CD14-positive monocyte (primary cell): ENCODE measurements around the gene COX6A1. TPM values are rescaled to one million over a fixed set of nuclear protein-coding genes. Genes with fewer than 3 reads are reported as not detected.
A peak's percentile ranks its signal among the peaks of the same experiment; 100 is the strongest.

Source experiments
- DNase-seq, 3 donors: peaks; one replicate each; pipeline ENCODE4 v3.0.0-alpha.2; 2011 to 2022
- H2AFZ ChIP-seq: 2 replicates; pipeline ENCODE4 v1.6.0; 2012; ENCODE audit warnings: mild to moderate bottlenecking, low read depth, low read length, inconsistent platforms; ENCODE audit not compliant: insufficient read depth, poor library complexity, severe bottlenecking
- H3K27ac ChIP-seq, 2 donors: 1 replicate in 1 of 2; 2 replicates in 1 of 2; pipeline ENCODE4 v1.5.1; 2012 to 2013; ENCODE audit warnings: low read length in 2 of 2, control low read depth in 1 of 2, inconsistent platforms in 1 of 2, low read depth in 1 of 2, mild to moderate bottlenecking in 1 of 2
- H3K27me3 ChIP-seq, 2 donors: one replicate each; pipeline versions ENCODE4 v1.6.0 to v1.6.1; 2011 to 2013; ENCODE audit warnings: low read length in 2 of 2; ENCODE audit not compliant: control insufficient read depth in 2 of 2, insufficient read depth in 2 of 2
- H3K36me3 ChIP-seq, 2 donors: replicated peaks in 1 of 2; 1 replicate in 1 of 2; 2 replicates in 1 of 2; pipeline versions ENCODE4 v1.5.1 to v1.6.1; 2012 to 2013; ENCODE audit warnings: low read length in 2 of 2, control low read depth in 1 of 2, inconsistent platforms in 1 of 2, mild to moderate bottlenecking in 1 of 2; ENCODE audit not compliant: insufficient read depth in 2 of 2, control insufficient read depth in 1 of 2
- H3K4me1 ChIP-seq, 2 donors: 1 replicate in 1 of 2; 2 replicates in 1 of 2; pipeline versions ENCODE4 v1.5.1 to v1.6.1; 2012 to 2013; ENCODE audit warnings: low read length in 2 of 2, control low read depth in 1 of 2, inconsistent platforms in 1 of 2, mild to moderate bottlenecking in 1 of 2, moderate library complexity in 1 of 2; ENCODE audit not compliant: insufficient read depth in 2 of 2, control insufficient read depth in 1 of 2
- H3K4me2 ChIP-seq: replicated peaks from 2 replicates; pipeline ENCODE3; 2012; ENCODE audit warnings: low read length, moderate library complexity, mild to moderate bottlenecking; ENCODE audit not compliant: poor library complexity, severe bottlenecking; ENCODE audit errors: extremely low read depth
- H3K4me3 ChIP-seq, 3 experiments: fragments of 200-600 bp in 1 of 3; sonication (generic) in 1 of 3; replicated peaks in 1 of 3; 1 replicate in 2 of 3; 2 replicates in 1 of 3; pipeline ENCODE4 v1.5.1; 2011 to 2013; ENCODE audit warnings: low read length in 3 of 3, mild to moderate bottlenecking in 3 of 3, control low read depth in 2 of 3, low read depth in 2 of 3, inconsistent platforms in 1 of 3, moderate library complexity in 1 of 3
- H3K79me2 ChIP-seq: 2 replicates; pipeline ENCODE4 v1.6.0; 2012; ENCODE audit warnings: mild to moderate bottlenecking, control low read depth, inconsistent platforms, low read length, moderate library complexity; ENCODE audit not compliant: insufficient read depth
- H3K9ac ChIP-seq: 2 replicates; pipeline ENCODE4 v1.6.0; 2017; ENCODE audit warnings: low read length, mild to moderate bottlenecking; ENCODE audit not compliant: insufficient read depth, poor library complexity, severe bottlenecking
- H3K9me3 ChIP-seq, 2 donors: replicated peaks in 1 of 2; 1 replicate in 1 of 2; 2 replicates in 1 of 2; pipeline versions ENCODE4 v1.5.1 to v1.6.1; 2012 to 2013; ENCODE audit warnings: low read length in 2 of 2, control low read depth in 1 of 2; ENCODE audit not compliant: control insufficient read depth in 1 of 2, insufficient read depth in 1 of 2
- H4K20me1 ChIP-seq: 2 replicates; pipeline ENCODE4 v1.6.0; 2012; ENCODE audit warnings: mild to moderate bottlenecking, low read length, control low read depth, moderate library complexity; ENCODE audit not compliant: insufficient read depth
- H3K27ac Mint-ChIP-seq, 7 donors: one replicate each; pipeline ENCODE4 v1.8.0; 2020; ENCODE audit warnings: mild to moderate bottlenecking in 7 of 7, mixed read lengths in 7 of 7, moderate library complexity in 6 of 7, inconsistent platforms in 2 of 7
- H3K27me3 Mint-ChIP-seq, 3 donors: one replicate each; pipeline ENCODE4 v1.8.0; 2021 to 2022; ENCODE audit warnings: low read depth in 3 of 3, mild to moderate bottlenecking in 3 of 3, mixed read lengths in 3 of 3, moderate library complexity in 3 of 3, inconsistent platforms in 1 of 3
- H3K36me3 Mint-ChIP-seq, 2 donors: one replicate each; pipeline ENCODE4 v1.8.0; 2020; ENCODE audit warnings: mixed read lengths in 2 of 2, inconsistent platforms in 1 of 2, mild to moderate bottlenecking in 1 of 2
- H3K4me1 Mint-ChIP-seq: one replicate; pipeline ENCODE4 v1.8.0; 2020; ENCODE audit warnings: mild to moderate bottlenecking, mixed read lengths
- H3K4me3 Mint-ChIP-seq, 2 donors: one replicate each; pipeline ENCODE4 v1.8.0; 2020; ENCODE audit warnings: mild to moderate bottlenecking in 2 of 2, mixed read lengths in 2 of 2, moderate library complexity in 1 of 2
- H3K9me3 Mint-ChIP-seq, 7 donors: one replicate each; pipeline ENCODE4 v1.8.0; 2020 to 2022; ENCODE audit warnings: mixed read lengths in 7 of 7, mild to moderate bottlenecking in 6 of 7, moderate library complexity in 6 of 7, inconsistent platforms in 2 of 7
- WGBS: methylation state at CpG from one replicate; pipeline ENCODE4 v1.1.5; 2013; ENCODE audit warnings: missing lambda C conversion rate; ENCODE audit not compliant: insufficient coverage; 5-methylcytosine and 5-hydroxymethylcytosine counted together
- intact Hi-C, 2 donors: fragments of 100-400 bp; cut with micrococcal nuclease; formaldehyde crosslinking; loops; one replicate each; pipeline versions ENCODE4 v1.15.0 to v1.15.1; 2023
- polyA plus RNA-seq, 3 donors: library from polyadenylated mRNA; depleted of rRNA in 1 of 3; unstranded in 2 of 3; stranded (reverse) in 1 of 3; fragments of 300-500 nt in 2 of 3; fragments of >200 nt in 1 of 3; fragmentation: Illumina TruSeq in 2 of 3; gene quantifications; 1 replicate in 2 of 3; 2 replicates in 1 of 3; pipeline ENCODE4 v1.2.3, GENCODE V29; 2012 to 2021
- TF ChIP-seq, protein P1 (sequence below): fragments of 200-600 bp; IDR thresholded peaks from one replicate; pipeline ENCODE4 v1.8.0; 2022; ENCODE audit warnings: antibody characterized with exemption, mild to moderate bottlenecking

The COX6A1 gene
- polyA plus RNA-seq, 3 donors, result 345 to 924 (median 901) TPM

DNA sequence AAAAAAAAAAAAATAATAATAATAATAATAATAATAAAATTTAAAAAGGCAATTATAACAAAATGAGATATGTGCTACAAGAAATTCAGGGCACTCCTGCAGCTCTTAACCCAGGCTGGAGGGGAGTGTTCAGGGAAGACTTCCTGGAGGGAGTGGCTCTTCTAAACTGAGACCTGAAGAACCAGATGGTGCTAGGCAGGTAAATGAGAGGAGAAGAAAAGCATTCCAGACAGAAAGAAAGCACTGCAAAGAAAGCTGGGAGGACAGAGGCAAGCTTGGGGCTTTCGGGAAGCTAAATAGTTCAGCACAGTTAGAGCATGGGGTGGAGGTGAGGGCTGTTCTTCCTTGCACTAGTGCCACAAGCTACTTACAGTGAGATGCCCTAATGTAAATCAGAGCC lies 41.5 kb downstream of the COX6A1 start:
- no peak overlapping the region for H3K9ac ChIP-seq
- H3K4me1 ChIP-seq, result peaks cover 4 to 5% of the 10 kb centered on the region in 2 donors
- Mint-ChIP-seq H3K27ac (no peak overlapping the region), H3K27me3 (peaks cover 0 to 1% (median 0%) of the 10 kb centered on the region in 3 donors), H3K4me1 (peaks cover 14% of the 10 kb centered on the region), H3K4me3 (no peak overlapping the region), H3K9me3 (peaks cover 0 to under 1% (median 0%) of the 10 kb centered on the region in 7 donors), H3K36me3 (peaks cover 0 to 4% of the 10 kb centered on the region in 2 donors)
- H3K9me3 ChIP-seq, result no peaks in the 10 kb centered on the region
- no peak overlapping the region for H3K4me2 ChIP-seq
- DNase-seq, result no peak
- H2AFZ ChIP-seq, result no peak overlapping the region
- H3K36me3 ChIP-seq, result no peaks in the 10 kb centered on the region
- no peaks in the 10 kb centered on the region for H4K20me1 ChIP-seq
- no peak overlapping the region for H3K4me3 ChIP-seq
- H3K79me2 ChIP-seq, result no peaks in the 10 kb centered on the region
- intact Hi-C loops, result no loop called here
- WGBS, result no CpG with 5 or more reads among the region's 1 CpG
- no peaks in the 10 kb centered on the region for H3K27me3 ChIP-seq
- TF ChIP-seq, protein P1, sequence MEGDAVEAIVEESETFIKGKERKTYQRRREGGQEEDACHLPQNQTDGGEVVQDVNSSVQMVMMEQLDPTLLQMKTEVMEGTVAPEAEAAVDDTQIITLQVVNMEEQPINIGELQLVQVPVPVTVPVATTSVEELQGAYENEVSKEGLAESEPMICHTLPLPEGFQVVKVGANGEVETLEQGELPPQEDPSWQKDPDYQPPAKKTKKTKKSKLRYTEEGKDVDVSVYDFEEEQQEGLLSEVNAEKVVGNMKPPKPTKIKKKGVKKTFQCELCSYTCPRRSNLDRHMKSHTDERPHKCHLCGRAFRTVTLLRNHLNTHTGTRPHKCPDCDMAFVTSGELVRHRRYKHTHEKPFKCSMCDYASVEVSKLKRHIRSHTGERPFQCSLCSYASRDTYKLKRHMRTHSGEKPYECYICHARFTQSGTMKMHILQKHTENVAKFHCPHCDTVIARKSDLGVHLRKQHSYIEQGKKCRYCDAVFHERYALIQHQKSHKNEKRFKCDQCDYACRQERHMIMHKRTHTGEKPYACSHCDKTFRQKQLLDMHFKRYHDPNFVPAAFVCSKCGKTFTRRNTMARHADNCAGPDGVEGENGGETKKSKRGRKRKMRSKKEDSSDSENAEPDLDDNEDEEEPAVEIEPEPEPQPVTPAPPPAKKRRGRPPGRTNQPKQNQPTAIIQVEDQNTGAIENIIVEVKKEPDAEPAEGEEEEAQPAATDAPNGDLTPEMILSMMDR, result no peak
- H3K27ac ChIP-seq, result no peak overlapping the region

DNA sequence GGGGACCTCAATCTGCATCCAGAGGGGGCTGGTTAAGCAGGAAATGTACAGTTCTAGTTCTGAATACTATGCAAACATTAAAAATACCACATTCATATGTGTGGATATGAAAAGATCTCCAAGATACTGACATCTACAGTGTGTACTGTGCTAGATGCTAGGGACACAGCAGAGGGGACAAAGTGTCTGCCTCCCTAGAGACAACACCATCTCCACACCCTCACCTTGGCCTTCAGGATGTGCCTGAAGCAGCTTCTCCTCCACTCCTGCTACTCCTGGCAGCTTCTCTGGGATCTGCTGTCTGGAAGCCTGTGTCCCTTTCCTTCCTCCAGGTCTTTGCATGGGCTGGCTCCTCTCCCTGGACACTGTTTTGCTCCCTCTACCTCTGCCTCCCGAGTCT lies 42.3 kb downstream of the COX6A1 start:
- Histone ChIP-seq H3K27ac (no peak overlapping the region), H3K9me3 (no peaks in the 10 kb centered on the region), H3K4me2 (no peak overlapping the region), H3K27me3 (no peaks in the 10 kb centered on the region), H3K4me1 (peaks cover 0 to 2% of the 10 kb centered on the region in 2 donors), H3K9ac (no peak overlapping the region), H4K20me1 (no peaks in the 10 kb centered on the region), H3K4me3 (no peak overlapping the region), H2AFZ (no peak overlapping the region), H3K36me3 (no peaks in the 10 kb centered on the region), H3K79me2 (no peaks in the 10 kb centered on the region)
- Mint-ChIP-seq H3K27me3 (peaks cover 0 to 1% (median 0%) of the 10 kb centered on the region in 3 donors), H3K4me1 (peaks cover 10% of the 10 kb centered on the region), H3K4me3 (no peak overlapping the region), H3K36me3 (peaks cover 0 to 4% of the 10 kb centered on the region in 2 donors), H3K9me3 (no peaks in the 10 kb centered on the region), H3K27ac (peak overlapping the region in 1 of 7 donors; percentile 9)
- TF ChIP-seq, protein P1, result no peak
- intact Hi-C loops, result no loop called here
- no peak for DNase-seq
- 73% methylated on average over 1 of the region's 1 CpG for WGBS
